Large intestine (tissue), 12 donors: Measurements from ENCODE around the gene TAF6L. TPM values are rescaled to one million over a fixed set of nuclear protein-coding genes. Genes with fewer than 3 reads are reported as not detected.

Experiments used
- DNase-seq, 2 donors: peaks; one replicate each; pipeline versions ENCODE4 v3.0.0 to v3.0.0-alpha.2; 2013
- H3K27ac ChIP-seq: one replicate; pipeline ENCODE4 v1.5.1; 2013; ENCODE audit warnings: low read length
- H3K27me3 ChIP-seq: 2 replicates; pipeline ENCODE4 v1.6.1; 2013; ENCODE audit warnings: low read length; ENCODE audit not compliant: control insufficient read depth, insufficient read depth
- H3K36me3 ChIP-seq: 2 replicates; pipeline ENCODE4 v1.6.1; 2013; ENCODE audit warnings: low read length; ENCODE audit not compliant: control insufficient read depth, insufficient read depth
- H3K4me1 ChIP-seq: one replicate; pipeline ENCODE4 v1.6.1; 2013; ENCODE audit warnings: low read length; ENCODE audit not compliant: control insufficient read depth, insufficient read depth
- H3K4me3 ChIP-seq: one replicate; pipeline ENCODE4 v1.5.1; 2013; ENCODE audit warnings: low read length
- H3K9me3 ChIP-seq: one replicate; pipeline ENCODE4 v1.6.1; 2013; ENCODE audit warnings: mild to moderate bottlenecking, low read depth, low read length, moderate library complexity; ENCODE audit not compliant: control insufficient read depth
- WGBS: methylation state at CpG from one replicate; pipeline ENCODE4 v1.1.5; 2013; ENCODE audit warnings: low lambda C conversion rate; ENCODE audit not compliant: insufficient coverage; 5-methylcytosine and 5-hydroxymethylcytosine counted together
- long read RNA-seq, 11 donors: transcript quantifications; one replicate each; lab custom pipeline, GENCODE V29; 2026
- polyA plus RNA-seq: library from polyadenylated mRNA; unstranded; fragments of 120-200 nt; gene quantifications from one replicate; pipeline ENCODE4 v1.2.1, GENCODE V29; 2013

The TAF6L gene
- polyA plus RNA-seq = 28.5 TPM
- long read RNA-seq, donor 1, partial matches to known transcripts = 0 of 2 reads
- long read RNA-seq, donor 1, other reads (novel, unspliced or antisense) = 0 of 2 reads
- long read RNA-seq, donor 2, transcript TAF6L-201 (11 exons, 2,116 nt) = major isoform, 5 of 165 reads
- long read RNA-seq, donor 2, partial matches to known transcripts = 51 of 165 reads
- long read RNA-seq, donor 2, other reads (novel, unspliced or antisense) = 108 of 165 reads
- long read RNA-seq, donor 3 = 0 reads
- long read RNA-seq, donor 4 = 0 reads
- long read RNA-seq, donor 5, partial matches to known transcripts = 0 of 30 reads
- long read RNA-seq, donor 5, other reads (novel, unspliced or antisense) = 29 of 30 reads
- long read RNA-seq, donor 6, partial matches to known transcripts = 0 of 56 reads
- long read RNA-seq, donor 6, other reads (novel, unspliced or antisense) = 52 of 56 reads
- long read RNA-seq, donor 7, partial matches to known transcripts = 0 of 3 reads
- long read RNA-seq, donor 7, other reads (novel, unspliced or antisense) = 0 of 3 reads
- long read RNA-seq, donor 8, partial matches to known transcripts = 30 of 88 reads
- long read RNA-seq, donor 8, other reads (novel, unspliced or antisense) = 57 of 88 reads
- long read RNA-seq, donor 9, partial matches to known transcripts = 0 of 4 reads
- long read RNA-seq, donor 9, other reads (novel, unspliced or antisense) = 0 of 4 reads
- long read RNA-seq, donor 10, transcript TAF6L-201 (11 exons, 2,116 nt) = major isoform, 5 of 5 reads
- long read RNA-seq, donor 10, partial matches to known transcripts = 0 of 5 reads
- long read RNA-seq, donor 10, other reads (novel, unspliced or antisense) = 0 of 5 reads
- long read RNA-seq, donor 11, partial matches to known transcripts = 0 of 3 reads
- long read RNA-seq, donor 11, other reads (novel, unspliced or antisense) = 0 of 3 reads

GRCh38 chr11:62771144-62772021 lies at the start of gene TAF6L:
Gene TAF6L, plus strand, starts transcription at chr11:62771396. Its CDS starts 4,388 bp downstream, at chr11:62775784.
- 40% methylated on average over 2 of the region's 60 CpGs for WGBS
- peaks cover 10% of the 10 kb centered on the region for H3K4me1 ChIP-seq
- no peaks in the 10 kb centered on the region for H3K27me3 ChIP-seq
- H3K36me3 ChIP-seq = peaks cover 30% of the 10 kb centered on the region
- peak within 1 kb of the TSS; percentile 93 for H3K27ac ChIP-seq
- peak within 1 kb of the TSS; percentile 73 for H3K4me3 ChIP-seq
- H3K9me3 ChIP-seq = no peaks in the 10 kb centered on the region
- peak; percentile 94 to 98 for DNase-seq

GRCh38 chr11:62721994-62722393 lies 49.2 kb upstream of the TAF6L start:
- no peaks in the 10 kb centered on the region for H3K27me3 ChIP-seq
- no peak overlapping the region for H3K4me3 ChIP-seq
- H3K9me3 ChIP-seq = no peaks in the 10 kb centered on the region
- 80% methylated on average over 1 of the region's 7 CpGs for WGBS
- H3K4me1 ChIP-seq = peaks cover under 1% of the 10 kb centered on the region
- no peak overlapping the region for H3K27ac ChIP-seq
- peaks cover 70% of the 10 kb centered on the region for H3K36me3 ChIP-seq
- no peak for DNase-seq

GRCh38 chr11:62724171-62724570 lies 47.0 kb upstream of the TAF6L start:
- DNase-seq = no peak
- no CpG with 5 or more reads among the region's 8 CpGs for WGBS

GRCh38 chr11:62725646-62726045 lies 45.5 kb upstream of the TAF6L start:
- peak overlapping the region; percentile 66 for H3K4me3 ChIP-seq
- H3K27ac ChIP-seq = peak overlapping the region; percentile 90
- no peaks in the 10 kb centered on the region for H3K9me3 ChIP-seq
- H3K27me3 ChIP-seq = no peaks in the 10 kb centered on the region
- no peaks in the 10 kb centered on the region for H3K4me1 ChIP-seq
- DNase-seq = peak in 1 of 2 donors; percentile 49
- H3K36me3 ChIP-seq = peaks cover 35% of the 10 kb centered on the region
- no CpG with 5 or more reads among the region's 7 CpGs for WGBS

More at GRCh38 chr11:62724171-62724570, 47.0 kb upstream of the TAF6L start:
- Histone ChIP-seq H3K27me3 (no peaks in the 10 kb centered on the region), H3K4me3 (peak overlapping the region; percentile 66), H3K4me1 (no peaks in the 10 kb centered on the region), H3K36me3 (peaks cover 49% of the 10 kb centered on the region), H3K9me3 (no peaks in the 10 kb centered on the region), H3K27ac (no peak overlapping the region)

- Histone ChIP-seq H3K4me1 (no peaks in the 10 kb centered on the region), H3K9me3 (no peaks in the 10 kb centered on the region)
Observed at GRCh38 chr11:62726156-62726914, 44.9 kb upstream of the TAF6L start.

GRCh38 chr11:62726915-62727164 lies 44.4 kb upstream of the TAF6L start:
- H3K4me1 ChIP-seq = no peaks in the 10 kb centered on the region
- no CpG with 5 or more reads among the region's 37 CpGs for WGBS
- DNase-seq = no peak

More at GRCh38 chr11:62726156-62726914, 44.9 kb upstream of the TAF6L start:
- Histone ChIP-seq H3K36me3 (peaks cover 28% of the 10 kb centered on the region), H3K4me3 (peak overlapping the region; percentile 66), H3K27me3 (no peaks in the 10 kb centered on the region), H3K27ac (peak overlapping the region; percentile 90)
- no peak for DNase-seq
- WGBS = no CpG with 5 or more reads among the region's 51 CpGs

GRCh38 chr11:62727165-62727871 lies 43.9 kb upstream of the TAF6L start, which contains the start of gene HNRNPUL2:
Gene HNRNPUL2, minus strand, starts transcription at chr11:62727457. Its CDS starts 301 bp downstream, at chr11:62727156.
- peak; percentile 99 for DNase-seq
- Histone ChIP-seq H3K36me3 (peaks cover 18% of the 10 kb centered on the region), H3K4me3 (peak within 1 kb of the TSS; percentile 66), H3K27me3 (no peaks in the 10 kb centered on the region), H3K9me3 (no peaks in the 10 kb centered on the region), H3K27ac (peak within 1 kb of the TSS; percentile 90), H3K4me1 (no peaks in the 10 kb centered on the region)
- WGBS = no CpG with 5 or more reads among the region's 72 CpGs

More at GRCh38 chr11:62726915-62727164, 44.4 kb upstream of the TAF6L start:
- Histone ChIP-seq H3K36me3 (peaks cover 23% of the 10 kb centered on the region), H3K27ac (peak overlapping the region; percentile 90), H3K27me3 (no peaks in the 10 kb centered on the region), H3K9me3 (no peaks in the 10 kb centered on the region), H3K4me3 (peak overlapping the region; percentile 66)

GRCh38 chr11:62727872-62728170 lies 43.4 kb upstream of the TAF6L start:
- H3K4me1 ChIP-seq = no peaks in the 10 kb centered on the region

More at GRCh38 chr11:62727872-62728170, 43.4 kb upstream of the TAF6L start:
- no peaks in the 10 kb centered on the region for H3K9me3 ChIP-seq
- H3K27me3 ChIP-seq = no peaks in the 10 kb centered on the region
- H3K27ac ChIP-seq = peak overlapping the region; percentile 90
- WGBS = no CpG with 5 or more reads among the region's 20 CpGs
- H3K36me3 ChIP-seq = peaks cover 13% of the 10 kb centered on the region
- DNase-seq = peak; percentile 95 to 99
- H3K4me3 ChIP-seq = peak overlapping the region; percentile 66
